NCI-H2107 (cell line): ENCODE measurements around the gene KCNT1.

Source experiments
- DNase-seq: peaks from one replicate; lab custom pipeline; 2025; lab: John Stamatoyannopoulos, UW

The KCNT1 gene

DNA sequence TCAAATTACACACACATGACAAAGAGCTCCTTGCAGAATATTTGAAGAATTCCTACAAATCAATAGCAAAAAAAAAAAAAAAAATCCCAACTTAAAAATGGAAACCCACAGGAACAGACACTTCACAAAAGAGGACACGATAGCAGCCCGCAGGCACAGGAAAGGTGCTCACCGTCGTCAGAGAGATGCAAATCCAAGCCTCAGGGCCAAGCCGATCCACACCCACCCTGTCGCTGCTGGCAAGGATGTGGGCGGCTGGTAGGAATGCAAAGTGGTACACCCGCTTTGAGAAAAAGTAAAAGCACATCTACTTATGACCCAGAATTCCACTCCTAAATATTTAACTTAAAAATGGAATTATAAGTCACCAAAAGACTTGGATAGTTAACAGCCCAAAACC, 28.0 kb upstream of the KCNT1 start:
- no peak for DNase-seq

DNA sequence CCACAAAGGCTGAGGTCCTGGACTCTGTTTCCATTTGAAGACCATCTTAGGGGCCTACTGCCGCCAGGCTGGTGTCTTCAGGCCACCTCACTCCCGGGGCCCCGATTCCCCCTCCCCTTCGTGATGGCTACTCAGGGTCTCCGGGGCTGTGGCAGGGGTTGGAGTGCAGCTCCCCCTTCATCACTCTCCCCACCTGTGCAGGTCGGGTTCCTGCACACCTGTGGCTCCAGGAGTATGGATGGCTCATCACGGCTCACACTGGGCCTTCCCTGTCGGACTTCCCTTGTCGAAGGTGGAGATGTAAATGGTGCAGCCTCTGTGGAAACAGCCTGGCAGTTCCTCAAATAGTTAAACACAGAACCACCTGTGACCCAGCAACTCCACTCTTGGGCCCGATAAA, 27.0 kb upstream of the KCNT1 start:
- DNase-seq = no peak

DNA sequence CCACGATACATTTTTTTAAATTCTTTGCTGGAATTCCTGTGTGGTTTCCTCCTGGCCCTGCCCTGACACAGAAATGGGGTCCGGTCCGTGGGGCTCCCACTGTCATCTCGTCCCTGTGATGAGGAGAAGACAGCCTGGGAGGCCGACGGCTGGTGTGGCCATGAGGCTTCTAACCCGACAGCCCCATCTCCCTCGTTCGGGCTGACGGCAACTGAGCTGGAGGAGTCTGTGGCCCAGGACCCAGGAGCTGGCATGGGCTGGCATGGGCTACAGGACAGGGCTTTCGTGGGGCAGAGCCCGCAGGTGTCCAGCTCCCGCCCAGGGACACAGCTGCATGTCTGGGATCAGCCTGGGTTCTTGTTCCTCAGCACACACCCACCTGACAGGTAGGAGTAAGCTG, 25.1 kb upstream of the KCNT1 start:
- no peak for DNase-seq

DNA sequence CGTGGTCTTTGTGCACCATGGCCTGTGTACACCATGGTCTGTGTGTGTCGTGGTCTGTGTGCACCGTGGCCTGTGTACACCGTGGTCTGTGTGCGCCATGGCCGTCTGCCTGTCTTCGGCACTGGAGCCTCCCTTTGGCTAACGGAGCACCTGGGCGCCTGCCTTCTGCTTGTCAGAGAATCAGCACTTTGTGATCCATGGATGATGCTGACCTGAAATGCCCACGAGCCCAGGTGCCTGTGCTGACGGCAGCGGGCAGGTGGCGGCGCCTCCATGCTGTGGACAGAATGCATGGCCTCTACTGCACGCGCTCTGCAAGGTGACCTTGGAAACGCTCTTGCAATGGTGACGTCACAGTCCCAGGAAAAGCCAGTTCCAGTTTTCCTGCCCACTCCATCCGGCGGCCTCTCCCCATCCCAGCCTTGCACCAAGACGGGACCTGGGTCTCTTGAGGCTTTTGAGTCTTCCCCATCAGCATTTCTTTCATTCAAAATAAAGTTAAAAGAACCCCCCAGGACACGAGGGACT, 24.3 kb upstream of the KCNT1 start:
- no peak for DNase-seq

DNA sequence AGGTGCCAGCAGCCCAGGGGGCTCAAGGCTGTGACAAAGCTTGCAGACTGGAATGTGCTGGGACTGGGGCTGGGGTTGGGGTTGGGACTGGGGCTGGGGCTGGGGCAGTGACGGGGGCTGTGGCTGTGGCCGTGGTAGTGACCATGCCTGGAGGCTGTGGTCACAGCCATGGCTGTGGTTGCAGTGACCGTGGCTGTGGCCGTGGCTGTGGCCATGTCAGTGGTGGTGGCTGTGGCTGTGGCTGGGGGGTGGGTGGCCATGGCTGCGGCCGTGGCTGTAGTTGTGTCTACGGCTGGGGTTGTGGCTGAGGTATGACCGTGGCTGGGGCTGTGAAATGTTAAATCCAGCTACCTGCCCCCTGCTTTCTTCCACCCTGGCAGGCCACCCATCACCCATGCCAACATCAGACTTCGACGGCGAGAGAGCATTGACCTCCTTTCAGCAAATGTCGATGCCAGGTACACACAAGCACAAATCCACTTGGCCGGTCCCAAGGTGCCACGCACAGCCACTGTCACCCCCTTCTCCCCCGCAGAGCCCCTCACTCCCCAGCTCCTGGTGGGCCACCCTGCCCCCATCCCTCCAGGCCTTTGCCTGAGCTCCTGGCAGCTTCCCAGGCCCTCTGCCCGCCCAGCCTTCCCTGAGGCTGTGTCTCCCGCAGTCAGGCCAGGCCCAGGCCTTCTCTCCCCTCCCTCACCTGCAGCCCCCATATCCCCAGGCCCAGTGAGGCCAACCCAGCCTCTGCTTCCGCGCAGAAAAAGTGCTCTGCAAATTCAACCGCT, 23.6 kb upstream of the KCNT1 start:
- no peak for DNase-seq

DNA sequence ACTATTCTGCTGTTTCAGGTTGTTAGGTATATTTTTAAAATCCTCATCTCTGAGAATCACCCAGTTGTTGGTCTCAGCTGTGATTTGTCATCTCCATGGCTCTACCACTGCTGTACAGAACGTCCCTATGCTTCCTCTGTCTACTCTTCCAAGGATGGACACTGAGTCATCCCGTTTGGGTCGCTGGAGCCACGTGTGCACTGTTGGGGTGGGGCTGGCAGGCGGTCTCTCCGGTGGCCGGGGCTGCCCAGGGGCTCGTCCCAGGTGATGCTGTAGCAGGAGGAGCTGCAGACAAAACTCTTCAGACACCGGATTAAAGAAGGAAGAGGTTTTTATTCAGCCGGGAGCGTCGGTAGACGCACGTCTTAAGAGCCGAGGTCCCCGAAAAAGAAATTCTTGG, 21.9 kb upstream of the KCNT1 start:
- DNase-seq = no peak

DNA sequence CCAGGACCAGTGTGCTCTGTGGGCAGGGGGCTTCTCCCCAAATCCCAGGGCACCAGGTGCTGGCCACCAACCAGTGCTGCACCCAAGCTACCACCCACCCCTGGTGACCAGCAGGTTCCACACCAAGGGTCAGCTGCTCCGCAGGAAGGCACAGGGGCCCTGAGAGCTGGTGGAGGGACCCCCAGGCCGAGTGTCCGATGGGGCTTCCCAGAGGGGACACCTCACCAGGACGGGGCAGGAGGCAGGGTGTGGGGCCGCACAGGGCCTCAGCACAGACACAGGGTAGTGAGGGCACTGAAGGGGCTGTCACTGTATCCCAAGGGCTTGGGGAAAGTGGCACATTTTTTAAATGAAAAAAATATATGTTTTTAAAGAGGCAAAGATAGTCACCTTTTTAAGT, 20.8 kb upstream of the KCNT1 start:
- no peak for DNase-seq

DNA sequence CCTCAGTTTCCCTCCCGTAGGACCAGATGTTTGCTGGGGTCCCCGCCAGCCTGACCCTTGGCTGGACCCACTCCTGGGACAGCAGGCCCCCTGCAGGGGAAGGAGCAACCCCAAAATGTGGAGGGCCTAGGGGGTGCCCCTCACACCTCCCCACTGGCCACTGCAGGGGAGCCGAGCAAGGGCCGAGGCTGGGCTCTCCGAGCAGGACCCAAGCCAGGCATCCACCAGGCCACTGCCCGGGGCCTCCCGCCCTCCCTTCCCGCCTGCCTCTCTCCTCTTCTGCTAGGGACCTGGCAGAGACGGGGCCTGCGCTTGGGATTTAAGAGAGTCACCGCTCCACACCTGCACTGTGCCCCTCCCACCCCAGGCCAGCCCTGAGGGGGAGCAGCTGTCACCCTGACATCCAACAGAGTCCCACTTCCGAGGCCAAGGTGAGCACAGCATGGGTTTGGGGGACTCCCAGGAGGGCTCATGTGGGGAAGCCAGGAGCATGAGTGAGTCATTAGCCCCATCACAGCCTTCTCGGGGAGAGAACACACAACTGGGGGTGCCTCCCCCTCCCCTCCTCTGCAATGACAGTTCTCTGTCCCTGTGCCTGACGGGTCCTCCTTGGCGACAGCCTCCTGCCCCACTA, 18.5 kb upstream of the KCNT1 start:
- no peak for DNase-seq

DNA sequence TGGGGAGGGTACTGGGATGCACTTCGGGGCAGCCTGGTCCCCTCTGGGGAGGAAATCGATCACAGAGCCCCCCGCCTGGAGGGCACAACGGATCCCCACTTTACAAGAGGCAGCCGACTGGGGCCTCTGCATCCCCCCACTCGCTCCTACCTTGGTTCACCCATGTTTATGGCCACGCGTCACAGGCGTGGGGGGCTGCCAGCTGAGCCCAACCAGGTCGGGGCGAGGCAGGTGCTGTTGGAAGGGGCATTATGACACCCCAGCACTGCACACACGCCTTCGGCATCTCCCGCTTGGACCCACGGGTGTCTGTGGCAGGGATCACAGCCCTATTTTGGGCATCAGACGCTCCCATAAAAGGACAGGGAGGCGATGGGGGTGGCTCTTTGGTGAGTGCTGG, 17.3 kb upstream of the KCNT1 start:
- no peak for DNase-seq

DNA sequence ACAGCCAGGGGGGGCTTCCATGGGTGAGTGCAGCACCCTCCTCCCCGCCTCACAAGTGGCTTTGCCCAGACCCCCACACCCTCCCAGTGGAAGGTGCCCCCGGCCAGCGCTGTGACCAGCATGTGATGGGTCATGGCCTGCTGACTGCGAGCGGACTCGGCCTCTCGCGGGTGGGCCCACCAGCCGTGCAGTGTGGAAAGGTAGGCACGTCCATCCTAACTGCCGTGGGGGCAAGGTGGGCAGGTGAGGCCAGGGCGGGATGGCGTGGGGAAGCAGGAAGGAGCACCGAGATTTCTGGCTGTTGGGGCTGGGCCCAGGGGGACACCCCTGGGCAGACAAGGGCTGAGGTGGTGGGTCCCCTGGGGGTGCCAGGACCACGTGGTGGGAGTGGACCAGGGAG, 14.8 kb upstream of the KCNT1 start:
- DNase-seq = no peak

DNA sequence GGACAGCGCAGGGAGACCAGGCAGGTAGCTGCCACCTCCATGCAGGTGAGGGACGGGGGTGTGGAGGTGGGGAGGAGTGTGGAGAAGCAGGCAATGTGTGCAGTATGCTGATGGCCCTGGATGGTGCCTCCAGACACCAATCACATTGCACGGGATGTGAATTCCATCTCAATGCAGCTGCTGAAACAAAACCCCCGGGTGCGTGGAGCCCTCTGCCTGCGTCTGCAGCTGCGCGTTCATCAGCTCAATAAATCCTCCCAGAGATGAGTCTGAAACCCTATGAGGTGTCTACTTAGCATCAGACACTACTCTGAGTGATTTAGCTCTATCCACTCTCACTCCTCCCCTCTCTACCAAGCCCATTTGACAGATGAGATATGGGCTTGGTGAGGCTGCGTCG, 13.0 kb upstream of the KCNT1 start:
- DNase-seq = no peak

DNA sequence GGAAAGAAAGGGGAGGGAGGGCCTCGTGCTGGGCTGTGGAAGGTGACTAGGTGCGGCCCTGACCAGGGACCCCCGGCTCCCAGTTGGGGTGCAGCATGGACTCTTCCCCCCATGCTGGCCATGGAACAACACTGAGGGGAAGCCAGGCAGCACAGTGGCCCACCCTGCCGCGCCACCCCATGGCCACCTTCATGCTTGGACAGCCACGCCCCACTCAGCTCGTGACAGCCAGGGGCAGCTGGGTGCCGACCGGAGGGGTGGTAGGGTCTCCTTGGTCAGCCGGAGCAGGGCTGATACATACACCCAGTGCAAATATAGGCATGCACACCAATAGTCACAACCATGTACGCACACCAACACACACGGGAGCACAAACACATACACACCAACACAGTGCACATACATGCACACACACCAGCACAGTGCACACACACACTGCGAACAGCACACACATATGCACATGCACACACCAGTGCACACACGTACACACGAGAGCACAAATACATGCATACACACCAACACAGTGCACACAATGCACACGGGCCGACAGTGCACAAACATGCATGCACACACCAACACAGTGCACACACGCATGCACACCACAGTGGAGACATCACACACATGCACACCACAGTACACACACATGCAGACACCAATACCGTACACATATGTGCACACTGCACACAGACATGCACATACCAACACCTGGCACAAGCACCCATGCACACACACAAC, 11.0 kb upstream of the KCNT1 start:
- no peak for DNase-seq

DNA sequence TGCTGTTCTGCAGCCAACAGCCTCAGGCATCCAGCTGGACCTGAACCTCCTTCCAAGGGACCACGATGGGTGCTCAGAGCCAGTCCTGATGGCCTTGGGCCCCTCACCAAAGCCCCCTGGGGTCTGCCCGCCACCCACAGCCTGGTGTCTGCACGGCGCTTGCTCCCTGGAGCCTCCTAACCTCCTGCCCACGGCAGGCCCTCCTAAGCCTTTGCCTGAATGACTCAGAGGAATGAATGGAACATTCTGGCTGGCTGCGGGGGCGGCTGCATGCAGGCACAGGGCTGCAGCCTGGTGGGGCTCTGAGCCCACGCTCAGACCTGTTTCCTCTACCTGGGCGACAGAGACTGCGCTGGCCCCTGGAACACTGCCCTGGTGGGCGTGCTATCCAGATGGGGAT, 9.6 kb upstream of the KCNT1 start:
- DNase-seq = no peak

DNA sequence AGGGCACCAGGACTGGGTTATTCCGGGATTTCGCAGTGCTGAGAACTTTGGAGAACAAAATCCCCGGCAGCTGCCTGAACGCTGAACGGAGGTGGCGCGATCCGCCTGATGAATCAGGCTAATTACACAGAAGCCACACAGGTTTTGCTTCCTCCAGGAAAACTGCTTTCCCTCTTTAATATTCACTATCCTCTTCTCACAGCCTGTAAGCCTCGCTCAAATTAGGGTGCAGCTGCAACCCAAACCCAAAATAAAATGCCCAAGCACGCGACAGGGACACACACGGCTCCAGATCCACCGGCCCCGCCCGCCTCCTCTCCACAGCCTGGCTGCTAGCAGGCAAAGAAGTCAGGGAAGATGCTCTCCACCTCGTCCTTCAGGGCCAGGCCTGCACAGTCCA, 8.7 kb upstream of the KCNT1 start:
- no peak for DNase-seq

DNA sequence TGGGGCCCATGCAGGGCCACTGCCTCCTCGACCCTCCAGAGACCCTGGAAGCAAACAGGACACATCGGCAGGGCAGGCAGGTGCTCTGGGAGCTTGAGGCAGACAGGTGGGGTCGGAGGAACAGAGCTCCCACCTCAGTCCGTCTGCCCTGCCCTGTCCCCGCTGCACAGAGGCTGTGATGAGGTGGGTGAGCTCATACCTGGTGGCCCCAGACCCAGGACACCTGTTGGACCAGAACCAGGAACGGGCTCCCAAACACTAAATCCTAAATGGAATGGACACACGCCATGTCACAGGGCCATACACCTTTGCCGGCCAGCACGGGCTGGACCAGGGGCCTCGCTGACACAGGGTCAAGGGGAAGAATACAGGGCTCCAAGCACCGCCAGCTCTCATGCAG, 8.2 kb upstream of the KCNT1 start:
- no peak for DNase-seq

DNA sequence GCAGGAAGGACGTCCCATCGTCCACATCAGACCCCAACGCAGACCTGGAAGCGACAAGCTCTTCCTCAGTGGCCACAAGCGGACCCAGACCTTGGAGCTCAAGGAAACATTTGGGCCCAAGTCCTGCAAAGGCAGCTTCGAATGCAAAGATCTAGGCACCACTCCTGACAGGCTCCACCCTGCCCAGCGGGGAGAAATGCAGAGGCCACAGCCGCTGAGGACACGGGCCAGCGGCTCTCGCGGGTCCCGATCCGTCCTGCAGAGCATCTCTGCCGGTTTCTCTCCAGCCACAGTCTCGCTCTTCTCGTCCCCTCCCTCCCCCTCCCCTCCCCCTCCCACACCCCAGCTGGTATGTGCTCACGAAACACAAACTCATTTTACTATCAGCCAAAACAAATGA, 7.6 kb upstream of the KCNT1 start:
- DNase-seq = no peak

DNA sequence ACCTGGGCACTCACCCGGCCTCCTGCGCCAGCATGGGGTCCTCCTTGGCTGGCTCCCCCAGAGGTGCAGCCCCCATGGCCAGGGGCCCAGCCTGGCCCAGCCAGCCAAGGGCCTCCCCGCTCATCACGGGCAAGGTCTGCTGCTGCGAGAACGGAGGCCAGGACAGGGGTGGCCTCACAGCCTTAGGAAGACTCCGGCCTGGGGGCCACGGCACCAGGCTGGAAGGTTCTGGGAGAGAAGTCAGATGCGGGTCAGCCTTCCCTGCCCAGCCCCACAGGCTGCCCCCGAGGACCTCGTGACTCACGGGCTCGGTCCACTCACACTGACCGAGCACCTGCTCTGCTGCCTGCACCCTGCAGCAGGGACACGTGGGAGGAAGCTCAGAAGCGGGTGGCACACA, 6.9 kb upstream of the KCNT1 start:
- DNase-seq = no peak

DNA sequence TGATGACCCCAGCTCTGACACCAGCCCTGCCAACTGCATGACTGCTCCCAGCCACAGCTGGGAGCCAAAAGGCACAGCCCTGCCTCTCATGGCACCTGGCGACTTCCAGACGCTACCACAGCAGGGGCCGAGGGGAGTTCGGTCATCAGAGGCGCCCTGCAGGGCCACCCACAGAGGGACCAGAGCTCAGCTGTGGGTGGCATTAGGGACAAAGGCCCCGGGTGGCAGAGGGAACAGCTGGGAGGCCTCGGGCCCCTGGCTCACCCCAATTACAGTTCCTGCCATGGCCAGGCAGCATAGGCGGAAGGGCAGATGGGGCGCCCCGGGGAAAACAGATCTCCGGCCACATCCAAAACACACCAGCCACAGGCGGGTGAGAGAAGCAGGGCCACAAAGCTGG, 6.3 kb upstream of the KCNT1 start:
- no peak for DNase-seq

DNA sequence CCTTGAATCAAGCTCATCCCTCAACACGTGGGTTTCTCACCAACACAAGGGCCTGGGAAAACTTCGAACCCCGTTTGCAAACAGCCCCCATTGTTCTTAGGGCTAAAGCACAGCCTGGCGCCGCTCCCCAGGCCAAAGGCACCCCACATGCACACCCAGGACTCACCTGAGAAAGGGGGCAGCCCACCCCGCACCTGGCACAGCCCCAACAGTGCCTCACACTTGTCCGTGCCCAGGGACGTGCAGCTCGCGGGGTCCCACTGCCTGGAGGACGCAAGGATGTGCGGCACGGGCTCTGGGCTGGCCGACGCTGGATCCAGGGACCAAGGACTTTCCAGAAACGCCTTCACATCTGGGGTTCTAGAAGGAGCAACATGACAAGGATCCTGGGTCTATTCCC, 5.5 kb upstream of the KCNT1 start:
- DNase-seq = no peak

DNA sequence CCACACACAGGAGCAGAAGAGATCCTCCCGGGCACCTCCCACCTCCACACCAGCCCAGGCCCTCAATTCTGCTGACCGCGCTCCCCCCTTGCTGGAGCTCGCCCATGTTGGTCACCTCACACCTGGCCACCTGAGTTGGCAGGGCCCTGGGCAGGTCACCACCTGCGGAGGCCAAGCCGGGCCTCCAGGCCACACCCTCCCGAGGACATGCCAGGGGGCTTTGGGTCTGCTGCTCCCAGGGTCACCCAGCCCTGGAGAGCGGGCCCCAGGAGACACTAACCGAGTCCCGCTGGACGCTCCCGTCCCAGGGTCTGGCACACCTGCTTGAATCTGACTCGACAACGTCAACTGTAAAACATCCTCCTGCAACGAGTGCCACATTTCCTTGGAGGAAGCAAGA, 4.8 kb upstream of the KCNT1 start:
- no peak for DNase-seq

DNA sequence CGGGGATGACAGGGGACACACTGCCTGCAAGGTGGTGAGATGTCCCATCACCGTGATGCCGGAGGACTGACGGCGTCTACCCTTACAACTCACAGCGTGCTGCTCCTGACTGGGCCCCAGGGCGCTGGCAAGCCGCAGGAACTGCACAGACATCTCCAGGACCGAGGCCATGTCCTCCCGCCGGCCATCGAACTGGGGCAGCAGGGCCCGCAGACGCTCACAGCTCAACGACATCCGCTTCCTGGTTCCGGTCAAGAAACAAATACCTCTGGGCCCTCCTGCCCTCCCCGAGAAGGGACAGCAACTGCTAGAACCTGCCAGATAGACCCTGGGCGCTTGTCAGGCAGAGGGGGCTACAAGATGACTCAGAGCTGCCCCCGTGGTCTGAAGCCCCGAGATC, 3.7 kb upstream of the KCNT1 start:
- DNase-seq = no peak

DNA sequence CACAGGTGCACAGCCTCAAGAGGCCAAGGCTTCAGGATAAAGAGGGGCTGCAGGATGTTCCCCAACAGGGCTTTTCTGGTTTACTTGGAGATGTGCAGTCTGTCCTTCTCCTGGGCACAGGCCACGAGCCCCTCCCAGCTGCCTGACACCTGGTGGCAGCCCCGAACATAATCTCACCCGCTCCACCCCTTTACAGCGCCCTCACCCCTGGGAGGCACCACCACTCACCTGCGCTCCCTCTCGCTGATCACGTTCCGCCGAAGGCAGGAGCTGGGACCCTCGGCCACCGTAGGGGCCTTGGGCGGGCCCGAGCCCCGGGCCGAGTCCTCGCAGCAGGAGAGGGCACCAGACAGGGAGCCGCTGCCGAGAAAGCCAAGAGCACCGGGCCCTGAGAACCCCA, 3.2 kb upstream of the KCNT1 start:
- no peak for DNase-seq

DNA sequence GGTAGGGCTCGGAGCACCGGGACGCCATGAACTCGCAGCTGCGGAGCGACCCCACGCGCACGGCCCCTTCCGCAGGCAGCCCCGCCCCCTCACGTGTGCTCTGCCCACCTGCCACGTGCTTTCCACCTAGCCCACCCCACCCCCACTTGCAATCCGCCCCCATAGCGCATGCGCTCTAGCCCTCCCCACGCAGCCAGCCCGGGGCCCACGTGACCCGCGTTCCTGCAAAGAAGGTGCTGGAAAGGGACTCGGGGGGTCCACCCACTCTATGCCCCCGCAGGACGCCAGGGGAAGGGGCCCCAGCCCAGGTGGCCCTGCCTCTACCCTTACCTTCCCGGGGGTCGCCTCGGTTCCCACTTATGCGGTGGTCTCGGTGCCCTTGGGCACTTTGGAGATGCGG, 2.5 kb upstream of the KCNT1 start, which contains the start of gene SOHLH1:
SOHLH1 (minus strand) TSS at position 42 of the 400 bp plus-strand sequence; CDS start at position 28, 14 bp downstream.
- DNase-seq = no peak
